IPS-20b (cell line): ENCODE measurements around the gene REL.

Experiments used
- H3K27ac ChIP-seq: one replicate; pipeline ENCODE4 v1.5.1; 2013; ENCODE audit warnings: low read length
- H3K27me3 ChIP-seq: 2 replicates; pipeline ENCODE4 v1.6.1; 2013; ENCODE audit warnings: mild to moderate bottlenecking, low read length, inconsistent platforms; ENCODE audit not compliant: insufficient read depth
- H3K36me3 ChIP-seq: 2 replicates; pipeline ENCODE4 v1.6.1; 2013; ENCODE audit warnings: low read depth, mild to moderate bottlenecking, inconsistent platforms, low read length, moderate library complexity; ENCODE audit not compliant: insufficient read depth
- H3K4me1 ChIP-seq: 2 replicates; pipeline ENCODE4 v1.6.1; 2013; ENCODE audit warnings: mild to moderate bottlenecking, control low read depth, inconsistent platforms, low read length, moderate library complexity; ENCODE audit not compliant: insufficient read depth
- H3K4me3 ChIP-seq: 2 replicates; pipeline ENCODE4 v1.5.1; 2013; ENCODE audit warnings: mild to moderate bottlenecking, low read length, inconsistent platforms
- H3K9ac ChIP-seq: 2 replicates; pipeline ENCODE4 v1.6.1; 2013; ENCODE audit warnings: low read depth, mild to moderate bottlenecking, inconsistent platforms, low read length, moderate library complexity
- H3K9me3 ChIP-seq: 2 replicates; pipeline ENCODE4 v1.6.1; 2013; ENCODE audit warnings: mild to moderate bottlenecking, low read depth, low read length, inconsistent platforms; ENCODE audit not compliant: insufficient read depth

REL gene

GRCh38 chr2:60973705-60974104 lies 92.3 kb downstream of the REL start:
- Histone ChIP-seq H3K4me1 (no peaks in the 10 kb centered on the region), H3K36me3 (no peaks in the 10 kb centered on the region), H3K4me3 (no peak overlapping the region), H3K9me3 (no peaks in the 10 kb centered on the region), H3K27me3 (no peaks in the 10 kb centered on the region), H3K9ac (no peak overlapping the region), H3K27ac (no peak overlapping the region)

- Histone ChIP-seq H3K4me1 (no peaks in the 10 kb centered on the region), H3K27ac (no peak overlapping the region), H3K4me3 (no peak overlapping the region)
These were observed 93.3 kb downstream of the REL start for GRCh38 chr2:60974652-60975051.

More at GRCh38 chr2:60974652-60975051, 93.3 kb downstream of the REL start:
- no peaks in the 10 kb centered on the region for H3K27me3 ChIP-seq
- no peaks in the 10 kb centered on the region for H3K9me3 ChIP-seq
- H3K36me3 ChIP-seq: no peaks in the 10 kb centered on the region
- H3K9ac ChIP-seq: no peak overlapping the region
